Duodenal mucosa (tissue), 2 donors: ENCODE data around the gene ASMTL.
"Not testable (repeated sequence)": the region's sequence is repeated elsewhere in the genome, so short reads cannot be mapped to it uniquely, and the experiment has no call there.

Source experiments
- H3K27ac ChIP-seq: one replicate; pipeline ENCODE4 v1.7.0; 2013; ENCODE audit warnings: low read depth, low read length
- H3K27me3 ChIP-seq, 2 donors: one replicate each; pipeline ENCODE4 v1.7.0; 2013; ENCODE audit warnings: low read length in 2 of 2, control low read depth in 1 of 2; ENCODE audit not compliant: insufficient read depth in 2 of 2, control insufficient read depth in 1 of 2
- H3K36me3 ChIP-seq, 2 donors: one replicate each; pipeline ENCODE4 v1.7.0; 2013; ENCODE audit warnings: low read length in 2 of 2, control low read depth in 1 of 2; ENCODE audit not compliant: insufficient read depth in 2 of 2, control insufficient read depth in 1 of 2
- H3K4me1 ChIP-seq, 2 donors: one replicate each; pipeline ENCODE4 v1.7.0; 2013; ENCODE audit warnings: low read length in 2 of 2, control low read depth in 1 of 2; ENCODE audit not compliant: insufficient read depth in 2 of 2, control insufficient read depth in 1 of 2
- H3K4me3 ChIP-seq, 2 donors: one replicate each; pipeline ENCODE4 v1.7.0; 2013; ENCODE audit warnings: low read length in 2 of 2, low read depth in 1 of 2
- H3K9ac ChIP-seq, 2 donors: one replicate each; pipeline ENCODE4 v1.7.0; 2013; ENCODE audit warnings: low read length in 2 of 2, low read depth in 1 of 2
- H3K9me3 ChIP-seq, 2 donors: one replicate each; pipeline ENCODE4 v1.7.0; 2013; ENCODE audit warnings: low read length in 2 of 2, control low read depth in 1 of 2; ENCODE audit not compliant: control insufficient read depth in 1 of 2

Gene ASMTL

GRCh38 chrX:1434871-1435240 is 17.9 kb downstream of the ASMTL start:
- Histone ChIP-seq H3K4me3 (no peak overlapping the region), H3K27me3 (no peaks in the 10 kb centered on the region), H3K9ac (no peak overlapping the region), H3K36me3 (peaks cover 0 to 42% of the 10 kb centered on the region in 2 donors), H3K4me1 (no peaks in the 10 kb centered on the region), H3K9me3 (no peaks in the 10 kb centered on the region), H3K27ac (no peak overlapping the region)

GRCh38 chrX:1433646-1434357 is 18.9 kb downstream of the ASMTL start:
- Histone ChIP-seq H3K4me1 (no peaks in the 10 kb centered on the region), H3K4me3 (no peak overlapping the region), H3K36me3 (peaks cover 0 to 37% of the 10 kb centered on the region in 2 donors), H3K27ac (no peak overlapping the region), H3K9me3 (no peaks in the 10 kb centered on the region), H3K27me3 (no peaks in the 10 kb centered on the region), H3K9ac (no peak overlapping the region)

GRCh38 chrX:1430451-1430850 is 22.3 kb downstream of the ASMTL start:
- H3K27ac ChIP-seq, result no peak overlapping the region
- H3K9me3 ChIP-seq, result no peaks in the 10 kb centered on the region
- no peak overlapping the region for H3K4me3 ChIP-seq
- no peaks in the 10 kb centered on the region for H3K4me1 ChIP-seq
- no peaks in the 10 kb centered on the region for H3K27me3 ChIP-seq
- peaks cover 0 to 27% of the 10 kb centered on the region in 2 donors for H3K36me3 ChIP-seq
- no peak overlapping the region for H3K9ac ChIP-seq

GRCh38 chrX:1427756-1428155 is 25.0 kb downstream of the ASMTL start:
- Histone ChIP-seq H3K4me3 (no peak overlapping the region), H3K9ac (no peak overlapping the region), H3K27me3 (no peaks in the 10 kb centered on the region), H3K27ac (no peak overlapping the region), H3K9me3 (peaks cover under 1 to 8% of the 10 kb centered on the region in 2 donors), H3K4me1 (no peaks in the 10 kb centered on the region), H3K36me3 (peaks cover 4 to 28% of the 10 kb centered on the region in 2 donors)

GRCh38 chrX:1426321-1426720 is 26.4 kb downstream of the ASMTL start:
- peaks cover 15 to 21% of the 10 kb centered on the region in 2 donors for H3K9me3 ChIP-seq
- H3K27me3 ChIP-seq, H3K9ac ChIP-seq, H3K4me3 ChIP-seq, H3K27ac ChIP-seq, H3K4me1 ChIP-seq: not testable (repeated sequence)
- peaks cover 16 to 36% of the 10 kb centered on the region in 2 donors for H3K36me3 ChIP-seq

- peaks cover 17 to 39% of the 10 kb centered on the region in 2 donors for H3K36me3 ChIP-seq
- H3K4me1 ChIP-seq, result no peaks in the 10 kb centered on the region
- no peak overlapping the region for H3K4me3 ChIP-seq
- no peak overlapping the region for H3K27ac ChIP-seq
- H3K9me3 ChIP-seq, result peaks cover 15 to 21% of the 10 kb centered on the region in 2 donors
- no peaks in the 10 kb centered on the region for H3K27me3 ChIP-seq
- no peak overlapping the region for H3K9ac ChIP-seq
These were observed 27.3 kb downstream of the ASMTL start for GRCh38 chrX:1425381-1425780.

- Histone ChIP-seq H3K27me3 (no peaks in the 10 kb centered on the region), H3K9ac (no peak overlapping the region), H3K36me3 (peaks cover 17 to 39% of the 10 kb centered on the region in 2 donors), H3K9me3 (peaks cover 15 to 21% of the 10 kb centered on the region in 2 donors), H3K4me3 (no peak overlapping the region), H3K4me1 (no peaks in the 10 kb centered on the region), H3K27ac (no peak overlapping the region)
These were observed 28.4 kb downstream of the ASMTL start for GRCh38 chrX:1424147-1424851.

- no peak overlapping the region for H3K27ac ChIP-seq
- no peak overlapping the region for H3K9ac ChIP-seq
- peaks cover 19 to 26% of the 10 kb centered on the region in 2 donors for H3K9me3 ChIP-seq
- no peak overlapping the region for H3K4me3 ChIP-seq
- H3K27me3 ChIP-seq, result no peaks in the 10 kb centered on the region
- peaks cover 17 to 48% of the 10 kb centered on the region in 2 donors for H3K36me3 ChIP-seq
- H3K4me1 ChIP-seq, result no peaks in the 10 kb centered on the region
These were observed 29.5 kb downstream of the ASMTL start for GRCh38 chrX:1423215-1423614.

- H3K9ac ChIP-seq, result no peak overlapping the region
- H3K4me3 ChIP-seq, result no peak overlapping the region
- H3K27me3 ChIP-seq, result no peaks in the 10 kb centered on the region
- peaks cover 23 to 52% of the 10 kb centered on the region in 2 donors for H3K36me3 ChIP-seq
- no peak overlapping the region for H3K27ac ChIP-seq
- no peaks in the 10 kb centered on the region for H3K4me1 ChIP-seq
- H3K9me3 ChIP-seq, result peaks cover 19 to 27% of the 10 kb centered on the region in 2 donors
These were observed 30.6 kb downstream of the ASMTL start for GRCh38 chrX:1422135-1422465.

- H3K27ac ChIP-seq, result no peak overlapping the region
- H3K9me3 ChIP-seq, result peaks cover 19 to 27% of the 10 kb centered on the region in 2 donors
- H3K4me1 ChIP-seq, result no peaks in the 10 kb centered on the region
- no peak overlapping the region for H3K4me3 ChIP-seq
- peaks cover 23 to 57% of the 10 kb centered on the region in 2 donors for H3K36me3 ChIP-seq
- no peaks in the 10 kb centered on the region for H3K27me3 ChIP-seq
- H3K9ac ChIP-seq, result no peak overlapping the region
These were observed 31.1 kb downstream of the ASMTL start for GRCh38 chrX:1421433-1422134.
